ENCODE data around the gene LRMDA. TPM values are rescaled to one million over a fixed set of nuclear protein-coding genes. Genes with fewer than 3 reads are reported as not detected.

LRMDA gene
- total RNA-seq, 1 experiment from 2014 or later: 8.0 TPM

DNA sequence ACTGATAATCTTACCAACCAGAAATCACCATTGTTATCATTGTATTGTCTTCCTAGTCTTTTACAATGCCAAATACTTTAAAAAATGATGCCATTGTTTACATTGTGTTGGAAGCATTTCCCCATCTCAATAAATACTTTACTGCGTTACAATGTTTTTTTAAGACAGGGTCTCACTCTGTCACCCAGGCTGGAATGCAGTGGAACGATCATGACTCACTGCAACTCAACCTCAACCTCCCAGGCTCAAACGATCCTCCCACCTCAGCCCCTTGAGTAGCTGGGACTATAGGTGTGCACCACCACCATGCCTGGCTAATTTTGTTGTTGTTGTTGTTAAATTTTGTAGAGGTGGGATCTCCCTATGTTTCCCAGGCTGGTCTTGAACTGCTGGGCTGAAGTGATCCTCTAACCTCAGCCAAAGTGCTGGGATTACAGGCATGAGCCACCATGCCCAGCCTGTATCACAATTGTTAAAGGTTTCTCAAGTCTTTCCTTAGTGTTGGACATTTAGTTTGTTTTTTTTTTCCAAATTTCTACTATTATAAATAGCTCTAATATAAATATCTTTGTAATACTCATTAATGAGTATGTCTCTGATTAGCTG lies 13.5 kb downstream of the LRMDA start:
- peak; percentile 68 for DNase-seq (ENCODE audit: low read depth)

- no peak for DNase-seq (ENCODE audit: low read depth)
These were observed 15.1 kb downstream of the LRMDA start for GRCh38 chr10:75446508-75446907.

GRCh38 chr10:75448166-75448565 lies 16.7 kb downstream of the LRMDA start:
- no peak for DNase-seq (ENCODE audit: low read depth)

DNA sequence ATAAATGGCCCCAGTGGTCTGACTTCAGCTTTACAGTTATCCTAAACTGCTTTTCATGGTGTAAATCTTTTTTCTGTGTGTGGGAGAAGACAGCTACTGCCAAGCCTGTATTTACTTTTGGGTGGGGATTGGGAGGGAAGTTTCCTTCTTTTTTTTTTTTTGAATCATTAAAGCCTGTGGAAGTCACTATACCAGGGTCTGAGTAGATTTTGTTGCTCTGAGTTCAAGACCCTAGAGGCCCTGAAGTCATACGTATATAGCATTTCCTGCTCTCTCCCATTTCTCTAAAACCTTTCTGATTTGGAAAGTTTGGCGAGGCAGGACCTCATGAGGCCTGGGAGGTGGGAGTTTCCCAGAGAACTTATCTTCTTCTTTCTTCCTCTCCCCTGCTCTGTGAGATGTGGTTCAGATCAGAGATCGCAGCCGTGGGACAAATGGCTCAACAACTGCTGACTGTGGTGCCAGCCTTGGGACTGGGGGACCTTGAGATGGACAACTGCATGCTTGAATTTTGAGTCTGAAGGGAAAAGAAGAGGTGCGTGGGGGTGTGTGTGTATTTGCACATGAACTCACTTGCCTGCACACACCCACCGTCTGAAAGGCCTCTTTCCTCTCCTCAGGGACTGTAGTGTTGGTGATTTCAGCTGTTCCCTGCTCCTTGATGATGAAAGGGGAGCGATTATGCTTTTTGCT lies 18.1 kb downstream of the LRMDA start:
- no peak for DNase-seq (ENCODE audit: low read depth)

DNA sequence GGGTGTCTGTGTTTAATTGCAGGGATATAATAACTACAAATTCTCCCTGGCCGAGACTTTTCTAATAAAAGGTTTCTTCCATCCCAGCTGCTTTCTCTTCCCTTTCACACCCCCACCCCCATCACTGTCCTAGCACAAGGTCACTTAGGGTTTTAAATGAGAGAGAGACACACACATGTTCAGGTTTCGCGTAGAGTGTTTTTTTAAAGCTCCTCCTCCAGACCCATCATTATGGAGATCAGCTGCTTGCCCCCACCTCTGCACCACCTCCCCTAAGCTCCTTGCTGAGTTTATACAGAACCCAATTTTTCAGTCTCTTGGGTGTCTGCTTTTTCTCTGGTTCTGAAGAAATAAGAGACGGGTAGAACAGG lies 18.6 kb downstream of the LRMDA start:
- no peak for DNase-seq (ENCODE audit: low read depth)

GRCh38 chr10:75450644-75451640 lies 19.5 kb downstream of the LRMDA start:
- DNase-seq (ENCODE audit: low read depth): no peak

GRCh38 chr10:75451831-75452230 lies 20.4 kb downstream of the LRMDA start:
- DNase-seq (ENCODE audit: low read depth): no peak

GRCh38 chr10:75452997-75453396 lies 21.6 kb downstream of the LRMDA start:
- no peak for DNase-seq (ENCODE audit: low read depth)

DNA sequence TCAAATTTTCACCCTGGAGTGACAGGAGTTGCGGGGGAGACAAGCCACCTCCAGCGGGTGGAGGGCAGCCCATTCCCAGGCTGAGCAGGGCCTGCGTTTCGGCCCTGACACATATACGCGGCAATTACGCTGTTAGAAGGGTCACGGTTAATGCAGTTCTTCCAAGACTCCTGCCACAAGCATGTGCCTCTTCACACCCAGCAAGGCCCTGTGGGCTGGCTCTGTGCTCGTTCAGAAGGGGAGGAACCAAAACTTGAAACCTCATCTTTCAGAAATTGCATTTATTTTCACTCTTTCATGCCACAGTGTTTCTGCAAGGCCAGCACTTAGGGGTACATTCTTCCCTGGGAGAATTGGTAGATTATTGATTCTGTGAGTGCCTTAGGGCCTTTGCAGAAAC lies 24.7 kb downstream of the LRMDA start:
- DNase-seq (ENCODE audit: low read depth): no peak

DNA sequence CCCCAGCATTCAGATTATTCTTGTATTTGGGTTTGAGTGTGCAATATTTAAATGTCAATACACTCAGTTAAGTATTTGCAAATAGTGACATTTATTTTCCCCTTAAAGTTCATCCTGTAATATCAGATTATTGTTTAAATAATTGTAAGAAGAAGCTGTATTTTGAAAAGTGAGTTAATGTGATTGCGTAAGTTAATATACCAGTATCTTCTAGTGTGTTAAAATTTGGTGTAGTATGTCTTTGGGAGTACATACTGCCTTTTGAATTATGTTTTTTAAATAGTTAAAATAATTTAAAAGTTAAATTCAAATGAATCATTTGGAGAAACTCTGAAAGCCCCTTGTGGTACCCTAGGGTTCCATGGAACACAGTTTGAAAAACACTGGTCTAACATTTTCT lies 28.6 kb downstream of the LRMDA start:
- no peak for DNase-seq (ENCODE audit: low read depth)

- no peak for DNase-seq (ENCODE audit: low read depth)
These were observed 30.5 kb downstream of the LRMDA start for GRCh38 chr10:75461672-75462649.

DNA sequence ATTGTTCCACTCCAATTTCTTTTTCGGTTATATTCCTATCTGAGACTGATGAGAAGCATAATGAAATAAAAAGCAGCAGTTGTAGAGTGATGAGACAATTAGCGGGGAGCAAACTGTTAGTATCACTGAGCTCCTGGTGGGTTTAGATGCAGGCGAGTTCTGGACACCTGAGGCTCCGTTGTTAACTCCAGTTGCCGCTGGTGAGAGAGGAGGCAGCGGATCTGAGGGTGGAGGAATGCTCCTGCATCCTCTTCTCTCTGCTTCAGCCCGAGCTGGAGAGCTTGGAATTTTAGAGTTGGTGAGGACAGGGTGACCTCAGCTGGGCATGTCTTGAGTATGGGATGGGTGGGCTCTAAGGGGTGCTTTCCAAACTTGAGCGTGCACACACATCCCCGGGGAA lies 31.4 kb downstream of the LRMDA start:
- DNase-seq (ENCODE audit: low read depth): no peak

GRCh38 chr10:75464478-75465449 lies 33.3 kb downstream of the LRMDA start:
- peak; percentile 16 for DNase-seq (ENCODE audit: low read depth)

DNA sequence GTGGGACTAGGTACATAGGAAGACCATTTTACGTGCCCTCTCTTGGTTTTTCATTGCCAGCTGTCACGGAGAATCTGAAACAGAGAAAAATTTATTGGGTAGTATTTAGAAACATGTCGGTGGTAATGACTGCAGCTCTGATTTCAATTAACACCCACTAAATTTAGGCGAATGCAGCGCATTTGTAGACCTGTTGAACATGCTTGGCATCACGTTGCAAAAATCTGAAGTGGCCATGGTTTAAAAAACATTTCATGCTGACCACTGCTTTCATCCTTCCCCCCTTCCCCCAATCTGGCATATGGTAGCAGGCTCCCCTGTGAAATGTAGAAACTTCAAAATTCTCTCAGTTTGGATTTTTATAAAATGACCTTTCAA lies 34.0 kb downstream of the LRMDA start:
- no peak for DNase-seq (ENCODE audit: low read depth)

DNA sequence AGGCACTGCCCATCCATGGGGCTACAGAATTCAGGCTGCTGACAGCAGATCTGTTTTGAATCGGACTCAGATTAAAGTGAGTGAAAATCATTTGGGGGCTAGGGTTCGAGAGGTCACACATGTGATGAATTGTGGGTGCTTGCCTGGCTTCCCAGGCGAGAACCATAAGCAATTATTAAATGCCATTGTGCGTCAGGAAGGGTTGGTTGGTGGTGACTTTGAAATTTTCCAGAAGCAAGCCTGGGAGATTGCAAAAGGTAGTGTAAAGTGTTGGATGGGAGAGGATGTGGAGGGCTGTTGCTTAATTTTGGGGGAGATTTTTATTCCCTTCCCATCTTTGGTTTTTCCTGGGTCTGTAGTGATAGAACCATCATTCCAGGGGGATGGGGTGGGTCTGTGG lies 34.6 kb downstream of the LRMDA start:
- no peak for DNase-seq (ENCODE audit: low read depth)

- peak; percentile 51 for DNase-seq (ENCODE audit: low read depth)
These were observed 35.5 kb downstream of the LRMDA start for GRCh38 chr10:75466886-75467285.

- DNase-seq (ENCODE audit: low read depth): no peak
These were observed 37.2 kb downstream of the LRMDA start for GRCh38 chr10:75468612-75469005.

DNA sequence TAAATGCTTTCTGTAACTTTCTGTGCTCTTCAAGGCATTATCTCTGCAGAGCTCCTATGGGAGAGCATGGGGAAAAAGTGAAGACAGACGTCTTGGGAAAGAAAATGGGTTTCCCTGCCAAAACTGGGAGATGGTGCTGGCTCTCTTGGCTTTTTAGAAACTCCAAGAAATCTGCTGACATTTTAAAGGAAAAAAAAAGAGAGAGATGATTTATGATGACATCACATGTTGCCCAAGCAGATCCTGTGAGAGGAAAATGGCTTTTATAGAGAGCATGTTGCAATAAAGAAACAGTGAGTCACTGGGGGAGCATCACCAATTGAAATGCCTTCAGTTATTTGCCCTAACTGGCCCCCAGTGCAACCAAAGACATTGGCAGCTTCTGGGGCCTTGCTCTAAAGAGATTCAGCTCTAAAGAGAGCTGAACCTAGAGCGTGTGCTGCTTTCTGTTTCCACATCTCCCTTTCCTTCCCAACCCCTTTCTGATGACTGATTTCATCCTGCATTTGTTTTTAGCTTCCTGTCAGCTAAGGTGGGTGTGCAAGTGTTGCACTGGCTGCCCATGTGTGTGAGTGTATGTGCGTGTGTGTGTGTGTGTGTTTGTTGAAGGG lies 37.7 kb downstream of the LRMDA start:
- DNase-seq (ENCODE audit: low read depth): peak; percentile 91

- DNase-seq (ENCODE audit: low read depth): no peak
These were observed 39.5 kb downstream of the LRMDA start for GRCh38 chr10:75470901-75471300.

- no peak for DNase-seq (ENCODE audit: low read depth)
These were observed 41.3 kb downstream of the LRMDA start for GRCh38 chr10:75472685-75473084.

Data from M059J (cell line).